HFF-Myc (cell line): ENCODE data around the gene TUT4.

Experiments used
- DNase-seq: peaks from one replicate; pipeline ENCODE4 v3.0.0-alpha.2; 2011; ENCODE audit warnings: low read depth; ENCODE audit errors: extremely low read depth
- H3K4me3 ChIP-seq: replicated peaks from 2 replicates; pipeline ENCODE4 v1.5.1; 2011; ENCODE audit warnings: low read depth, mild to moderate bottlenecking, control low read depth, low read length
- TF ChIP-seq, protein P1 (sequence below): IDR thresholded peaks from 2 replicates; pipeline ENCODE4 v1.5.1; 2012; ENCODE audit warnings: mild to moderate bottlenecking, low read depth, low read length, control low read depth; ENCODE audit errors: missing control alignments

Gene TUT4

GRCh38 chr1:52424231-52424636 is 128.7 kb downstream of the TUT4 start:
- no peak for DNase-seq
- H3K4me3 ChIP-seq = no peak overlapping the region
- TF ChIP-seq, protein P1, sequence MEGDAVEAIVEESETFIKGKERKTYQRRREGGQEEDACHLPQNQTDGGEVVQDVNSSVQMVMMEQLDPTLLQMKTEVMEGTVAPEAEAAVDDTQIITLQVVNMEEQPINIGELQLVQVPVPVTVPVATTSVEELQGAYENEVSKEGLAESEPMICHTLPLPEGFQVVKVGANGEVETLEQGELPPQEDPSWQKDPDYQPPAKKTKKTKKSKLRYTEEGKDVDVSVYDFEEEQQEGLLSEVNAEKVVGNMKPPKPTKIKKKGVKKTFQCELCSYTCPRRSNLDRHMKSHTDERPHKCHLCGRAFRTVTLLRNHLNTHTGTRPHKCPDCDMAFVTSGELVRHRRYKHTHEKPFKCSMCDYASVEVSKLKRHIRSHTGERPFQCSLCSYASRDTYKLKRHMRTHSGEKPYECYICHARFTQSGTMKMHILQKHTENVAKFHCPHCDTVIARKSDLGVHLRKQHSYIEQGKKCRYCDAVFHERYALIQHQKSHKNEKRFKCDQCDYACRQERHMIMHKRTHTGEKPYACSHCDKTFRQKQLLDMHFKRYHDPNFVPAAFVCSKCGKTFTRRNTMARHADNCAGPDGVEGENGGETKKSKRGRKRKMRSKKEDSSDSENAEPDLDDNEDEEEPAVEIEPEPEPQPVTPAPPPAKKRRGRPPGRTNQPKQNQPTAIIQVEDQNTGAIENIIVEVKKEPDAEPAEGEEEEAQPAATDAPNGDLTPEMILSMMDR = no peak

GRCh38 chr1:52423771-52424170 is 129.1 kb downstream of the TUT4 start:
- DNase-seq = no peak
- TF ChIP-seq, protein P1 = no peak
- no peak overlapping the region for H3K4me3 ChIP-seq

GRCh38 chr1:52423055-52423454 is 129.8 kb downstream of the TUT4 start:
- H3K4me3 ChIP-seq = no peak overlapping the region
- TF ChIP-seq, protein P1 = no peak

DNA sequence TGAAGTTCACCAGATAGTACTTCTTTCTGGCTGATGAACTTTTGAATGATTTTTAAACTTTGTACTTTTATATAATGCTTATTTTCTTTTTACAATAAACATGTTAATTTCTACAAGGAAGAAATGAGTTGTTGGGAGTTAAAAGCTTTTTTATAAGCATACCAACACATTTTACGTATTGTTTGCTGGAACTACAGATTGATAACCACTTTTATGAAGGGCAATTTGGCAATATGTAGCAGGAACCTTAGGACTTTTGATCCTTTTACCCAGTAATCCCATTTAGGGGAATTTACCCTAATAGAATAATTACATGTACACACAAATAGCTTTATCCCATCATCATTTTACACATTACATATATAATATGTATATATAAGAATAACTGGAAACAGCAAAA is 132.2 kb downstream of the TUT4 start:
- H3K4me3 ChIP-seq = no peak overlapping the region
- DNase-seq = no peak
- TF ChIP-seq, protein P1 = no peak

More at GRCh38 chr1:52423055-52423454, 129.8 kb downstream of the TUT4 start:
- no peak for DNase-seq

- DNase-seq = no peak
- H3K4me3 ChIP-seq = no peak overlapping the region
- TF ChIP-seq, protein P1 = no peak
Measured at GRCh38 chr1:52416811-52417210, 136.1 kb downstream of the TUT4 start.

DNA sequence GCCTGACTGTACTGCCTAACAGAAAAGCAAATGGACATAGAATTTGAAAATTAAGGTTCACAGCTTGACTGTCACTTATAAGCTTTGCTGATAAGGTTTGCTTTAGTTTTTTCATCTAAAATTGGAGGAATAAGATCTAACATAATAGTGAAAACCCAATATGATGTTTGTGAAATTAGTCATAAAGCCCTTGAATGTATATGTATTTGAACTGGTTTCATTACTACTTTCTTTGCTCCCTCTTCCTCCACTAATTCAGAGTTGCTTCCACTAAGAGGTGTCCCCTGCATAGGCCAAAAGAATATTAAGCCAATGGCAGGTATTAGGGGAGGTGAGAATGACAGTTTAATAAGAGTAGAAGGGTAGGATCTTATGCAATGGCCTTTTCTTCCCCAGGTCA is 137.9 kb downstream of the TUT4 start:
- TF ChIP-seq, protein P1 = no peak
- no peak for DNase-seq
- H3K4me3 ChIP-seq = no peak overlapping the region

DNA sequence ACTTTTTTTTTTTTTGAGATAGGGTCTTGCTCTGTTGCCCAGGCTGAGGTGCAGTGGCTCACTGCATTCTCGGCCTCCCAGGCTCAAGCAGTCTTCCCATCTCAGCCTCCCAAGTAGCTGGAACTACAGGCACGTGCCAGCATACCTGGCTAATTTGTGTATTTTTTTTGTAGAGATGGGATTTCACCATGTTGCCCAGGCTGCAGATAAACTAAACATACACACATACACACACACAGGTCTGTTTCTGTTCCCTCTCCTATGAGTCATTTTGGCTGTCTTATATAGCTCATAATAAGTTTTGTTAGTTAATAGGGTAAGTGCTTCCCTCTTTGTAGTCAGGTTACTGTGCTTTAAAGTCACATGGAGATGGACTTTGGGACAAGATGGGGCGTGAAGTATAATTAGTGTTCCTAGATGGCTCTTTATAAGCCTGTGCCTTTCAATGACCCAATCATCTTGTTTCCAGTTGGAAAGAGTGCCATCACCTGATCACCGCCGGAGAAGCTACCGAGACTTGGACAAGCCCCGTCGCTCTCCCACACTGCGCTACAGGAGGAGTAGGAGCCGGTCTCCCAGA is 139.4 kb downstream of the TUT4 start:
- TF ChIP-seq, protein P1 = no peak
- H3K4me3 ChIP-seq = no peak overlapping the region
- no peak for DNase-seq
